ENCODE data around the gene CREB3L1. TPM values are rescaled to one million over a fixed set of nuclear protein-coding genes. Genes with fewer than 3 reads are reported as not detected.

Gene CREB3L1
- total RNA-seq, 1 experiment from 2014 or later, result not detected

DNA sequence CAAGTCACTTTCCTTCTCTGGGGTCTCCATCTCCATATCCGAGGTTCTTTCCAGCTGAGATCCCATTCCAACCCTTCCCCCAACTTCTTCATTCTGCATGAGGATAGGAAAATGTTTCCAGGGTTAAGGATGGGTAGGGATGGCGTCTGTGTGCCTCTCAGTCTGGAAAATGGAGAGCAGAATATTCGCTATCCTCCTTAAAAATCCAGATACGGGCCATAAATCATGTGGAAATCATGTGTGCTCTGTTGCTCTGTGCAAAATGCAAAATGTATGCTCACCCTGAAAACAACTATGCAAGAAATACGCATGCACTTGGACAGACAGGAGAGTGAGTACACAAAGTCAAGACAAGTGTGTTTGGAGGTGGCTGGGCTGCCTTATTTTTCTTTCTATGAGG, 3.2 kb downstream of the CREB3L1 start:
- Mint-ChIP-seq H3K27me3 (ENCODE audit: insufficient read depth, unreplicated experiment) (peaks cover 12% of the 10 kb centered on the region), H3K9me3 (ENCODE audit: unreplicated experiment) (no peaks in the 10 kb centered on the region), H3K4me3 (ENCODE audit: unreplicated experiment) (no peak overlapping the region), H3K36me3 (ENCODE audit: insufficient read depth, unreplicated experiment) (no peaks in the 10 kb centered on the region), H3K4me1 (ENCODE audit: insufficient read depth, unreplicated experiment) (peaks cover 5% of the 10 kb centered on the region), H3K27ac (ENCODE audit: low read depth, unreplicated experiment) (no peak overlapping the region)
- intact Hi-C loops (cut with micrococcal nuclease), result no loop called here
- DNase-seq (ENCODE audit: unreplicated experiment), result no peak
- BruUV-seq (replicated peaks), result no TSS peak
- CTCF ChIA-PET, result interaction anchor here (1.4 kb wide), 1 partner anchor 33 kb away, joined by 5 read pairs; no protein-coding TSS in a partner anchor
- TF ChIP-seq, protein P1, sequence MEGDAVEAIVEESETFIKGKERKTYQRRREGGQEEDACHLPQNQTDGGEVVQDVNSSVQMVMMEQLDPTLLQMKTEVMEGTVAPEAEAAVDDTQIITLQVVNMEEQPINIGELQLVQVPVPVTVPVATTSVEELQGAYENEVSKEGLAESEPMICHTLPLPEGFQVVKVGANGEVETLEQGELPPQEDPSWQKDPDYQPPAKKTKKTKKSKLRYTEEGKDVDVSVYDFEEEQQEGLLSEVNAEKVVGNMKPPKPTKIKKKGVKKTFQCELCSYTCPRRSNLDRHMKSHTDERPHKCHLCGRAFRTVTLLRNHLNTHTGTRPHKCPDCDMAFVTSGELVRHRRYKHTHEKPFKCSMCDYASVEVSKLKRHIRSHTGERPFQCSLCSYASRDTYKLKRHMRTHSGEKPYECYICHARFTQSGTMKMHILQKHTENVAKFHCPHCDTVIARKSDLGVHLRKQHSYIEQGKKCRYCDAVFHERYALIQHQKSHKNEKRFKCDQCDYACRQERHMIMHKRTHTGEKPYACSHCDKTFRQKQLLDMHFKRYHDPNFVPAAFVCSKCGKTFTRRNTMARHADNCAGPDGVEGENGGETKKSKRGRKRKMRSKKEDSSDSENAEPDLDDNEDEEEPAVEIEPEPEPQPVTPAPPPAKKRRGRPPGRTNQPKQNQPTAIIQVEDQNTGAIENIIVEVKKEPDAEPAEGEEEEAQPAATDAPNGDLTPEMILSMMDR (IDR thresholded peaks at IDR 0.05; ENCODE audit: unreplicated experiment), result no peak
- POLR2A ChIA-PET, result no interaction called here

DNA sequence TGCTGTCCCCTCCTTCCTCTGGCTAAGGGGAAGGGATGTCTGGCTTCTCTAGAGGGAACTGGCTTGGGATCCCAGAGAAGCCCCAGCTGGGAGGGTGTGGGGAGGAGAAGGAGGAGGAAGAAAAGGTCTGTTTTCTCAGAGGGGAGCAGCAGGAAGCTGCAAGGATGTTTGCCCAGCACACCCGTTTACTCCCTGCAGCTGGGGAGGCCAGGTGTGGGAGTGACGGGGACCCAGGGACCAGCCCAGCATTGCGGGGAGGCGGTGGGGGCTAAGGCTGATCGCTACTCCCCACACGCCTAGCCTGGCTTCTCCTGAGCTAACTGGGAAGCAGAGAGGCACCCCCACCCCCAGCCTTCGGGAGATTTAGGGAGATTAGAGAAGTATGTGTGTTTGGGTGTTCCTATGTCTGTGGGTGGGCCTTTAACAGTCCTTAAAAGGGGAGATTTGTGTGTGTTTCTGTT, 3.9 kb downstream of the CREB3L1 start:
- CTCF ChIA-PET, result interaction anchor here (1.2 to 1.4 kb wide), 2 partner anchors 32 to 33 kb away, joined by 4 to 5 read pairs; no protein-coding TSS in a partner anchor
- peaks cover 5% of the 10 kb centered on the region for H3K4me1 Mint-ChIP-seq (ENCODE audit: insufficient read depth, unreplicated experiment)
- H3K27ac Mint-ChIP-seq (ENCODE audit: low read depth, unreplicated experiment), result no peak overlapping the region
- TF ChIP-seq, protein P1 (IDR thresholded peaks at IDR 0.05; ENCODE audit: unreplicated experiment), result no peak
- no peak overlapping the region for H3K4me3 Mint-ChIP-seq (ENCODE audit: unreplicated experiment)
- BruUV-seq (replicated peaks), result no TSS peak
- intact Hi-C loops (cut with micrococcal nuclease), result no loop called here
- no peaks in the 10 kb centered on the region for H3K36me3 Mint-ChIP-seq (ENCODE audit: insufficient read depth, unreplicated experiment)
- no peak for DNase-seq (ENCODE audit: unreplicated experiment)
- H3K27me3 Mint-ChIP-seq (ENCODE audit: insufficient read depth, unreplicated experiment), result peaks cover 12% of the 10 kb centered on the region
- POLR2A ChIA-PET, result interaction anchor here (0.8 kb wide), 1 partner anchor 9 kb away, joined by 3 read pairs; no protein-coding TSS in a partner anchor
- H3K9me3 Mint-ChIP-seq (ENCODE audit: unreplicated experiment), result no peaks in the 10 kb centered on the region

DNA sequence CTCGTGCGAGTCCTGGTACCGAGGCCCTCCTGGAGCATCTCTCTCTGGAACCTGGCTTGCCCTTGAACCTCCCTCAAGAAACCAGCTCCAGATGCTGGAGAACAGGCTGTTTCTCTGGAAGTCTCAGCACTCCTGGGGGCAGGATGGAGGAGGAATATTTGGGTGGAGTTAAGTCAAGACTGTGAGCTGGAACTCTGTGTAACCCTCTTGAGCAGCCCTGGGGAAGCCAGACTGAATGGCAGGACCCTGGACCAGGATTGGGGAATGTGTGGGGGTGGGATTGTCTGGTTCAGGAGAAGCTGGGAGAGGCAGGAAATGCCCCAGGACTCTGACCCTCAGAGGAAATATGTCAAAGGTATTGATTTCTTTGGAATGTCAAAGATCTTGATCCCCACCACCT, 7.7 kb downstream of the CREB3L1 start:
- Mint-ChIP-seq H3K36me3 (ENCODE audit: insufficient read depth, unreplicated experiment) (no peaks in the 10 kb centered on the region), H3K9me3 (ENCODE audit: unreplicated experiment) (no peaks in the 10 kb centered on the region), H3K4me3 (ENCODE audit: unreplicated experiment) (no peak overlapping the region), H3K4me1 (ENCODE audit: insufficient read depth, unreplicated experiment) (peaks cover 10% of the 10 kb centered on the region), H3K27ac (ENCODE audit: low read depth, unreplicated experiment) (no peak overlapping the region), H3K27me3 (ENCODE audit: insufficient read depth, unreplicated experiment) (no peaks in the 10 kb centered on the region)
- TF ChIP-seq, protein P1 (IDR thresholded peaks at IDR 0.05; ENCODE audit: unreplicated experiment), result no peak
- CTCF ChIA-PET, result interaction anchor here (0.6 to 2.0 kb wide), 2 partner anchors 12 to 16 kb away, joined by 4 to 5 read pairs; no protein-coding TSS in a partner anchor
- intact Hi-C loops (cut with micrococcal nuclease), result no loop called here
- POLR2A ChIA-PET, result no interaction called here
- no peak for DNase-seq (ENCODE audit: unreplicated experiment)
- no TSS peak for BruUV-seq (replicated peaks)

DNA sequence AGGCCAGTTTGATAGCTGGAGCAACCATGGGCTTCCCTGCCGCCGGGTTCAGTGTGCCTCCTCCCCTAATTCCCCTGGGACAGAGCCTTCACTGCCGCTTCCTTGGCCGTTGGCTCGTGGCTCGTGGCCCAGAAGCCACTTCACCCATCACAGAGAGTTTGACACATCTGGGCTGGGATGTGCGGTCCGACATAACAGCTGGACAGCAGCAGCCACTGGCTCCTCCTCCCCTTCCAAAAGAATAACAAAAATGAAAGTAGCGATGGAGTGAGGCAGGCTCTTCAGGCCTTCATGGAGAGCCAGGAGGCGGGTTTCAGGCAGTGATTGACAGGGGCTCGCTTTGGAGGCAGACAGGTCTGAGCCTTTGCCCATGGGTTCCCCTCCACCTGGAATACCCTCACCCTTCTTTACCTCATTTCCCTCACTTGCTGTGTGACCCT, 8.2 kb downstream of the CREB3L1 start:
- H3K9me3 Mint-ChIP-seq (ENCODE audit: unreplicated experiment), result no peaks in the 10 kb centered on the region
- CTCF ChIA-PET, result interaction anchor here (0.6 to 2.0 kb wide), 2 partner anchors 12 to 17 kb away, joined by 4 to 5 read pairs; no protein-coding TSS in a partner anchor
- DNase-seq (ENCODE audit: unreplicated experiment), result no peak
- POLR2A ChIA-PET, result no interaction called here
- H3K4me3 Mint-ChIP-seq (ENCODE audit: unreplicated experiment), result no peak overlapping the region
- intact Hi-C loops (cut with micrococcal nuclease), result no loop called here
- no peak overlapping the region for H3K27ac Mint-ChIP-seq (ENCODE audit: low read depth, unreplicated experiment)
- TF ChIP-seq, protein P1 (IDR thresholded peaks at IDR 0.05; ENCODE audit: unreplicated experiment), result no peak
- H3K4me1 Mint-ChIP-seq (ENCODE audit: insufficient read depth, unreplicated experiment), result peaks cover 14% of the 10 kb centered on the region
- H3K36me3 Mint-ChIP-seq (ENCODE audit: insufficient read depth, unreplicated experiment), result no peaks in the 10 kb centered on the region
- H3K27me3 Mint-ChIP-seq (ENCODE audit: insufficient read depth, unreplicated experiment), result no peaks in the 10 kb centered on the region
- no TSS peak for BruUV-seq (replicated peaks)

Data from MCF 10A (cell line).